ENCODE results near the gene MAN1A1.

GRCh38 chr6:119343167-119343566, 6.4 kb downstream of the MAN1A1 start:
- TF ChIP-seq TAF1 (IDR thresholded peaks at IDR 0.05; ENCODE audit: low read depth) = no peak
- no peak for TF ChIP-seq CEBPB (IDR thresholded peaks at IDR 0.05)
- no peak for TF ChIP-seq REST (IDR thresholded peaks at IDR 0.05; ENCODE audit: low read depth)
- no peak for TF ChIP-seq USF1 (IDR thresholded peaks at IDR 0.05)
- TF ChIP-seq EP300 (IDR thresholded peaks at IDR 0.05; ENCODE audit: borderline replicate concordance) = no peak

Data from Ishikawa (cell line).